ENCODE results near the gene LRFN2. TPM values are rescaled to one million over a fixed set of nuclear protein-coding genes. Genes with fewer than 3 reads are reported as not detected.

Gene LRFN2
- total RNA-seq, 6 donors from 2014 or later: 0.06 to 0.20 TPM; not detected in 4

- Histone ChIP-seq H3K4me1 (no peaks in the 10 kb centered on the region), H3K9me3 (no peaks in the 10 kb centered on the region), H3K27ac (no peak overlapping the region), H3K4me3 (no peak overlapping the region), H3K36me3 (no peaks in the 10 kb centered on the region), H3K27me3 (no peaks in the 10 kb centered on the region)
- DNase-seq: no peak
- TF ChIP-seq CTCF (IDR thresholded peaks at IDR 0.05) (no peak), POLR2AphosphoS5 (IDR thresholded peaks at IDR 0.05) (no peak), EP300 (IDR thresholded peaks at IDR 0.05) (no peak), POLR2A (IDR thresholded peaks at IDR 0.05) (no peak)
- 88 to 90% methylated on average over 7 of the region's 7 CpGs for WGBS, 2 donors
- ATAC-seq (ENCODE audit: low FRiP score in 2 of 2): no peak
Measured at GRCh38 chr6:40426346-40427066, 160.7 kb downstream of the LRFN2 start.

GRCh38 chr6:40425192-40425919, 161.8 kb downstream of the LRFN2 start:
- ATAC-seq (ENCODE audit: low FRiP score in 2 of 2): no peak

GRCh38 chr6:40422046-40422445, 165.1 kb downstream of the LRFN2 start:
- Histone ChIP-seq H3K4me3 (no peak overlapping the region), H3K36me3 (no peaks in the 10 kb centered on the region), H3K9me3 (no peaks in the 10 kb centered on the region), H3K4me1 (no peaks in the 10 kb centered on the region), H3K27ac (no peak overlapping the region), H3K27me3 (no peaks in the 10 kb centered on the region)
- no peak for DNase-seq
- TF ChIP-seq CTCF (IDR thresholded peaks at IDR 0.05): no peak
- no peak for TF ChIP-seq POLR2AphosphoS5 (IDR thresholded peaks at IDR 0.05)
- no peak for TF ChIP-seq EP300 (IDR thresholded peaks at IDR 0.05)
- TF ChIP-seq POLR2A (IDR thresholded peaks at IDR 0.05): no peak
- ATAC-seq (ENCODE audit: low FRiP score in 2 of 2): no peak
- WGBS, 2 donors: 53% methylated on average over 1 of the region's 1 CpG; no CpG with 5 or more reads in 1 of the 2 donors

More at GRCh38 chr6:40425192-40425919, 161.8 kb downstream of the LRFN2 start:
- Histone ChIP-seq H3K36me3 (no peaks in the 10 kb centered on the region), H3K4me1 (no peaks in the 10 kb centered on the region), H3K27ac (no peak overlapping the region), H3K9me3 (no peaks in the 10 kb centered on the region), H3K4me3 (no peak overlapping the region), H3K27me3 (no peaks in the 10 kb centered on the region)
- DNase-seq: no peak
- TF ChIP-seq CTCF (IDR thresholded peaks at IDR 0.05) (no peak), POLR2AphosphoS5 (IDR thresholded peaks at IDR 0.05) (no peak)
- 55 to 76% methylated on average over 4 of the region's 4 CpGs for WGBS, 2 donors

GRCh38 chr6:40419946-40420728, 167.0 kb downstream of the LRFN2 start:
- 85 to 90% methylated on average over 17 of the region's 17 CpGs for WGBS, 2 donors

More at GRCh38 chr6:40419946-40420728, 167.0 kb downstream of the LRFN2 start:
- Histone ChIP-seq H3K4me3 (no peak overlapping the region), H3K9me3 (no peaks in the 10 kb centered on the region), H3K36me3 (no peaks in the 10 kb centered on the region), H3K27ac (no peak overlapping the region), H3K4me1 (no peaks in the 10 kb centered on the region), H3K27me3 (no peaks in the 10 kb centered on the region)
- ATAC-seq (ENCODE audit: low FRiP score in 2 of 2) (no peak), DNase-seq (no peak)
- TF ChIP-seq CTCF (IDR thresholded peaks at IDR 0.05) (no peak), EP300 (IDR thresholded peaks at IDR 0.05) (no peak), POLR2AphosphoS5 (IDR thresholded peaks at IDR 0.05) (no peak), POLR2A (IDR thresholded peaks at IDR 0.05) (no peak)
